Activated CD8-positive, alpha-beta memory T cell treated with anti-CD3 and anti-CD28 coated beads for 48 hours (primary cell): Measurements from ENCODE around the gene SMURF1.
"Not testable (repeated sequence)": the region's sequence is repeated elsewhere in the genome, so short reads cannot be mapped to it uniquely, and the experiment has no call there.

Source experiments
- DNase-seq, 3 experiments: peaks; one replicate each; pipeline ENCODE4 v3.0.0-alpha.2; 2020; ENCODE audit warnings: low read depth in 2 of 3, low spot score in 2 of 3

Gene SMURF1

DNA sequence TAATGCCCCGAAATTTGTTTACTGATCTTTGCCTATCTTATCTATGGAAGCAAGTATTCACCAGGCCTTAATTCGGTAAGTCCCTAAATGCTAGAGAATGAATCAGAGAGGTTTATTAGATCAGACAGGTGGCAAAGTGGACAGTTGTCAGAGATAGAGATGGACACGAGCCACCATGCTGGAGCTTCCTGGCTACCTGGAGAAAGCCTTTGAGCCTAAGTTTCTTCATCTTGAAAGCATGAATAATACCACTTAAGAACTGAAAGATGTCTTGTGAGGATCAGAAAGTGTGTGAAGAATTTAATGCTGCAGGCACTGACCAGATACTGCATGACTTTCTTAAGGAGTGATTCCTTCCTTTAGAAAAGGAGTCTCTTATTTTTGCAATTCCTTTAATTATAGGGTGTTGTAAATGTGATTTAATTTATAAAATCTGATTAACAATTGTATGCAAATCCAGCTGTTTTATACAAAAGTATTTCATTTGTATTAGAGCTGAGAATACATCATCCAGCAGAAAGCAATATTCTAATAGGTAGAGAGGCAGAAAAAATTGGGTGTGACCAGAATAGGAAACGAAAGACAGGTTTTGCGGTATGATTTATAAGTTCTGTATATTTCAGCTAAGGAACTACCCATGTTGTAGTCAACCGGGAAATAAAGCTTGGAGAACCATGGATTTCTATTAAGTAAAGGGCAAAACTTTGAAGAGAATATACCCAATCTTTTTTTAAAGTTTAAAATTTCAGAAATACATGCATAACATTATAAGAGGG lies 82.7 kb downstream of the SMURF1 start:
- no peak for DNase-seq

GRCh38 chr7:99054781-99055180 lies 89.1 kb downstream of the SMURF1 start:
- no peak for DNase-seq

DNA sequence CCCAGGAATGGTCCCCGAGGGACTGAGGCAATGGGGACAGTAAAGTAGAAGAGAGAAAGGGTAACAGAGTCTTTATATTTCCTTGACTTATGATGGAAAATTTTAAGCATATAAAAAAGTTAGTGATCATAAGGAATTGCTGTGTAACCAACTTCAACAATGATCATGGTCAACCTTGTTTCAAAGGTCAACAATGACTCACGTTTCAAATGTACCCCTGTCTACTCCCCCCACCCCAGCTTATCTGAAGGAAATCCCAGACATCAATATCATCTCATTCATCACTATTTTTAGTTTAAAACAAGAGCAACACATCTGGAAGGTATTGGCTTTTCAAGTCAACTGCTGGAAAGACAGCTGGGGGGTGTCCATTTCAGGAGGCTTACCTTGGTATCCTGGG lies 92.9 kb downstream of the SMURF1 start:
- DNase-seq, result no peak

DNA sequence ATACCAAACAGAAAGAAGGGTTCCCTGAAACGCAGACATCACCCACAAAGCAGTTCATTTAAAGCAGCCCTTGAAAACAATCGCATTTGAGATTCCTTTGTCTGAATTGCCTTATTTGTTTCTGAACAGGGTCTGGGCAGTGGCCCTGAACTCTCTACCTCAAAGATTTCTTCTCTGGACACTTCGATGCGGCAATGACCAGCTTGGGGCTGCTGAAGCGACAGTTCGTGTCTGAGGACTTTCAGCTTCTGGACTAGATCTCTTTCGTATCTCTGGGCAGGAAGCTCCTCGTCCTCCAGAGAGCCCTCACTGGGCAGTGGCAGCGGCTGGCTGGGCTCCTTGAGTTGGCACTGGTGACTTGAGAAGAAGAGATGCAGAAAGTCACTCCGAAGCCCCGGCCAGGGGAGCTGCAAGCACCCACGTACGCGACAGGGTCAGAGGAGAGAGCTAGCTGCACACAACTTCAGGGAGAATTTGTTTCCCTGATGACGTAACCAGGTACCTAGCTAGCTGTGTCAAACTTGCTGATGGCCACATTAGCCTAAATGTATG lies 96.3 kb downstream of the SMURF1 start:
- no peak for DNase-seq

DNA sequence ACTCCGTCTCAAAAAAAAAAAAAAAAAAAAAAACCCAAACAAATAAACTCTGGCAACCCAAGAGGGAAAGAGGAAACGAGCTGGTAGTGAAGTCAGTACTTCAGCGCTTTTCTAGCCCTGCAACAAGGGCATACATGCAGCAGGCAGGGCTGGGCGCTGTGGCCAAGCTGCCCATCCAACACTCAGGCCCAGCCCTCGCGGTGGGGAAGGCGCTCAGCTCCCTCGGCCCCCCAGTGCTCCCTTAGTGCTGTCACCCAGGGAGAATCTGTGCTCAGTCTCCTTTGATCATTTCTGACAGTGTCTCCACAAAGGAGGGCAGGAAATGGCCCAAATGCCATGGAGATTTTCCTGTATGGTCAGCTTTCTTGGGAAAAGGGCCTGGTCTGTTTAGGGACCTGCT lies 97.2 kb downstream of the SMURF1 start:
- DNase-seq, result no peak

GRCh38 chr7:99046262-99046661 lies 97.6 kb downstream of the SMURF1 start:
- not testable (repeated sequence) for DNase-seq

DNA sequence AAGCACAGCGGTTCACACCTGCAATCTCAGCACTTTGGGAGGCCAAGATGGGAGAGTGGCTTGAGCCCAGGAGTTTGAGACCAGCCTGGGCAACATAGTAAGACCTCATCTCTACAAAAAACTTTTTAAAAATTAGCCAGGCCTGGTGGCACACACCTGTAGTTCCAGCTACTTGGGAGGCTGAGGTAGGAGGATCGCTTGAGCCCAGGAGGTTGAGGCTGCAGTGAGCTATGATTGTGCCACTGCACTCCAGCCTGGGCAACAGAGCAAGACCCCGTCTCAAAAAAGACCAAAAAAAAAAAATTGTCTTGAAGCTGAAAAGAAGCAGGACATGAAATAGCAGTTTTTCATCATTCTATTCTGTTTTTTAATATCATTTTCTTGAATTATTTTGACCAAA lies 99.0 kb downstream of the SMURF1 start:
- not testable (repeated sequence) for DNase-seq

- no peak for DNase-seq
Measured at GRCh38 chr7:99042957-99043356, 101.0 kb downstream of the SMURF1 start.

- DNase-seq, result no peak
Measured at GRCh38 chr7:99041526-99041925, 102.4 kb downstream of the SMURF1 start.

GRCh38 chr7:99040104-99040958 lies 103.6 kb downstream of the SMURF1 start:
- peak; percentile 7 to 24 (median 22) for DNase-seq

DNA sequence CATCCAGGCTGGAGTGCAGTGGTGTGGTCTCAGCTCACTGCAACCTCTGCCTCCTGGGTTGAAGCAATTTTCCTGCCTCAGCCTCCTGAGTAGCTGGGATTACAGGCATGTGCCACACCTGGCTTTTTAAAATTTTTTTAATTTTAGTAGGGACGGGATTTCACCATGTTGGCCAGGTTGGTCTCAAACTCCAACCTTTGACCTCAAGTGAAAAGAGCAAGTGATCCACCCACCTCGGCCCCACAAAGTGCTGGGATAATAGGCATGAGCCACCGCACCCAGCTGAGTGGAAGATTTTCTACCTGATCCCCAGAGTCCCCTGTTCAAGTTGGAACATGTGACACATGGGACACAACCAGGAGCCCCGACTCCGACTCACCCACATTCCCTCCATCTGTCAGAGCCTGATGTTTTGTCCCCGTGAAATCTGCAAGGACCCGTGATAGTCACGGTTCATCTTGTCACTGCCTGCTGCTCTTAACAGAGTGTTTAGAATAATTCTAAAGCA lies 104.5 kb downstream of the SMURF1 start:
- no peak for DNase-seq

- DNase-seq, result no peak
Measured at GRCh38 chr7:99038086-99038855, 105.6 kb downstream of the SMURF1 start.

DNA sequence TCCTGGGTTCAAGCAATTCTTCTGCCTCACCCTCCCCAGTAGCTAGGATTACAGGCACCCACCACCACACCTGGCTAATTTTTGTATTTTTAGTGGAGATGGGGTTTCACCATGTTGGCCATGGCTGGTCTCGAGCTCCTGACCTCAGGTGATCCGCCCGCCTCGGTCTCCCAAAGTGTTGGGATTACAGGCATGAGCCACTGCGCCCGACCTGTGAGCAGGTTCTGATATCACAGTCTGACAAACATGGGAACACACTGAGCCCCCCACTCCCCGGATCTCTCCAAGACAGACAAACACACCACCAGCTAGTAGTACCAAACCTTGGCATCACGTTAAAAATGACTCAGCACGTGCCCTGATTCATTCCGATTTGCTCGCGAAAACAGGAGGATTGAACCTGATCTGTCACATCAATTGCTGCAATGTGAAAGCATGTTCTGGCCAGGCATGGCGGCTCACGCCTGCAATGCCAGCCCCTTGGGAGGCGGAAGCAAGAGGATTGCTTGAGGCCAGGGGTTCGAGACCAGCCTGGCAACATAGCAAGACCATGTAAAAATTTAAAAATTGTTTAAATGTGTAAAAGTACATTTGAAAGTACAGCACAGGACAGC lies 106.5 kb downstream of the SMURF1 start:
- no peak for DNase-seq

DNA sequence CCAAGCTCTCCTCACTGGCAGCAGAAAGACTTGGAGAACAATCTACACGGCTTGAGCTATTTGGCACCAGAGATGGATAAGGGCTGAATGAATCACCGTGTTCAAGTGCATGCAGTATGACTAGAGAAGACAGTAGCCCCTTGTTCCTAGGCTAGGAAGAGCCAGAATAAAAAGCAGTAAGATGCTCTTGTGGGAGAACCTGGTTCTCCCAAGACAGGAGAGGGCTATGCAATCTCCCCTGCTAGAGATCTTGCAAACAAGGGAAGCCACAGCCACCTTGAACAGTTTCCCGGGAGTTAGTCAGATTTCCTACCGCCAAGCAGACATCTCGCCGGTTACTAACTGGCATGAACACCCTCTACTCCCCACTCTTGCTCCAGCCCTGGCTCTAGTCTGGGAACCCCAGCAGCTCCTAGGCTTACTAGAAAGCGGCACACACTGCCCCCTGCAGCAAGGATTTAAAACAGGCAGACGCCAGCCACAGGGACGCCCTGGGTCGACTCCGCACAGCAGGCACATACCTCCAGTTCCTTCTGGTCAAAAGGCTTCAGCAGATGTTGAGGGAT lies 107.3 kb downstream of the SMURF1 start:
- no peak for DNase-seq

GRCh38 chr7:99035723-99036545 lies 108.0 kb downstream of the SMURF1 start:
- DNase-seq, result no peak

GRCh38 chr7:99034932-99035722 lies 108.8 kb downstream of the SMURF1 start:
- no peak for DNase-seq

- DNase-seq, result no peak
Measured at GRCh38 chr7:99033765-99034164, 110.1 kb downstream of the SMURF1 start.

- no peak for DNase-seq
Measured at GRCh38 chr7:99032928-99033327, 111.0 kb downstream of the SMURF1 start.

- no peak for DNase-seq
Measured at GRCh38 chr7:99031496-99031895, 112.4 kb downstream of the SMURF1 start.
